ENCODE data around the gene TJP2.

TJP2 gene

GRCh38 chr9:69190086-69190862 lies 16.2 kb downstream of the TJP2 start:
- no peak for DNase-seq (ENCODE audit: low read depth)
- no peak overlapping the region for H3K4me3 ChIP-seq (ENCODE audit: low read length)
- TF ChIP-seq CTCF (IDR thresholded peaks at IDR 0.05; ENCODE audit: insufficient read depth, low read depth, low read length, missing control alignments): no peak

GRCh38 chr9:69190863-69191181 lies 16.7 kb downstream of the TJP2 start:
- TF ChIP-seq CTCF (IDR thresholded peaks at IDR 0.05; ENCODE audit: insufficient read depth, low read depth, low read length, missing control alignments): no peak
- DNase-seq (ENCODE audit: low read depth): no peak
- H3K4me3 ChIP-seq (ENCODE audit: low read length): no peak overlapping the region

GRCh38 chr9:69191231-69191630 lies 17.2 kb downstream of the TJP2 start:
- no peak overlapping the region for H3K4me3 ChIP-seq (ENCODE audit: low read length)
- no peak for TF ChIP-seq CTCF (IDR thresholded peaks at IDR 0.05; ENCODE audit: insufficient read depth, low read depth, low read length, missing control alignments)
- no peak for DNase-seq (ENCODE audit: low read depth)

GRCh38 chr9:69192214-69192613 lies 18.1 kb downstream of the TJP2 start:
- no peak for TF ChIP-seq CTCF (IDR thresholded peaks at IDR 0.05; ENCODE audit: insufficient read depth, low read depth, low read length, missing control alignments)
- H3K4me3 ChIP-seq (ENCODE audit: low read length): no peak overlapping the region
- DNase-seq (ENCODE audit: low read depth): no peak

GRCh38 chr9:69193685-69194032 lies 19.6 kb downstream of the TJP2 start:
- TF ChIP-seq CTCF (IDR thresholded peaks at IDR 0.05; ENCODE audit: insufficient read depth, low read depth, low read length, missing control alignments): no peak
- DNase-seq (ENCODE audit: low read depth): no peak
- H3K4me3 ChIP-seq (ENCODE audit: low read length): no peak overlapping the region

GRCh38 chr9:69194702-69195418 lies 20.8 kb downstream of the TJP2 start:
- TF ChIP-seq CTCF (IDR thresholded peaks at IDR 0.05; ENCODE audit: insufficient read depth, low read depth, low read length, missing control alignments): no peak

GRCh38 chr9:69195668-69196067 lies 21.6 kb downstream of the TJP2 start:
- TF ChIP-seq CTCF (IDR thresholded peaks at IDR 0.05; ENCODE audit: insufficient read depth, low read depth, low read length, missing control alignments): no peak
- H3K4me3 ChIP-seq (ENCODE audit: low read length): no peak overlapping the region
- DNase-seq (ENCODE audit: low read depth): no peak

More at GRCh38 chr9:69194702-69195418, 20.8 kb downstream of the TJP2 start:
- no peak overlapping the region for H3K4me3 ChIP-seq (ENCODE audit: low read length)
- no peak for DNase-seq (ENCODE audit: low read depth)

Measured in epithelial cell of esophagus (primary cell).